ENCODE data around the gene EFNA5.

DNA sequence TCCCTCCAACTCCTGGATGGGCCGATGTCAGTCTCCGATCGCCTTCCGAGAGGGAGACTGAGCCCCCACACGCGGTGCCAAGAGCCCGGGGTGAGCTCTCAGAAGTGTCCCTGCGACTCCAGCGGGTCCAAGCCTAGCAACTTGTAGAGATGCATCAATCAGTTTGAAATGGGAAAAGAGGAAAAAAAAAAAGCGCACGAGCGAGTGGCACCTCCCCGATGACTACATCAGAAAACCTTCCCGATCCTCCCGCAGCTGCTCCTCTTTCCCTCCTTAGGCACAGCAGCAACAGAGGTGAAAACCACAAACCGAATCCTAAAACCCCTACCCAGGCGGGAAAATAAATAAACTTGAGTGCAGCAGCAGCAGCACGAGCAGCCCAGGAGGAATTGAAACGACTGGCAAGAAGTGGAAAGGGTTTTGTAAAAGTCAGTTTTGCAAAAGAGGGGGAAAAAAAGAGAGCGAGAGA, 1.0 kb upstream of the EFNA5 start:
- TF ChIP-seq, protein P1, sequence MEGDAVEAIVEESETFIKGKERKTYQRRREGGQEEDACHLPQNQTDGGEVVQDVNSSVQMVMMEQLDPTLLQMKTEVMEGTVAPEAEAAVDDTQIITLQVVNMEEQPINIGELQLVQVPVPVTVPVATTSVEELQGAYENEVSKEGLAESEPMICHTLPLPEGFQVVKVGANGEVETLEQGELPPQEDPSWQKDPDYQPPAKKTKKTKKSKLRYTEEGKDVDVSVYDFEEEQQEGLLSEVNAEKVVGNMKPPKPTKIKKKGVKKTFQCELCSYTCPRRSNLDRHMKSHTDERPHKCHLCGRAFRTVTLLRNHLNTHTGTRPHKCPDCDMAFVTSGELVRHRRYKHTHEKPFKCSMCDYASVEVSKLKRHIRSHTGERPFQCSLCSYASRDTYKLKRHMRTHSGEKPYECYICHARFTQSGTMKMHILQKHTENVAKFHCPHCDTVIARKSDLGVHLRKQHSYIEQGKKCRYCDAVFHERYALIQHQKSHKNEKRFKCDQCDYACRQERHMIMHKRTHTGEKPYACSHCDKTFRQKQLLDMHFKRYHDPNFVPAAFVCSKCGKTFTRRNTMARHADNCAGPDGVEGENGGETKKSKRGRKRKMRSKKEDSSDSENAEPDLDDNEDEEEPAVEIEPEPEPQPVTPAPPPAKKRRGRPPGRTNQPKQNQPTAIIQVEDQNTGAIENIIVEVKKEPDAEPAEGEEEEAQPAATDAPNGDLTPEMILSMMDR (IDR thresholded peaks at IDR 0.05), result no peak
- TF ChIP-seq POLR2A (IDR thresholded peaks at IDR 0.05), result no peak
- TF ChIP-seq POLR2AphosphoS5 (IDR thresholded peaks at IDR 0.05), result no peak

Measured in prostate gland (tissue), 2 donors.